Measurements from ENCODE around the gene CTDP1. TPM values are rescaled to one million over a fixed set of nuclear protein-coding genes. Genes with fewer than 3 reads are reported as not detected.

CTDP1 gene
- total RNA-seq, 1 experiment from 2014 or later = 31.7 TPM

- intact Hi-C loops (cut with micrococcal nuclease) = no loop called here
- ATAC-seq = no peak
- H2AFZ ChIP-seq (ENCODE audit: low read length) = no peak overlapping the region
Observed at GRCh38 chr18:79741362-79741700, 61.7 kb downstream of the CTDP1 start.

GRCh38 chr18:79742076-79742475 lies 62.5 kb downstream of the CTDP1 start:
- BruUV-seq (replicated peaks) = no TSS peak
- Histone ChIP-seq H3K4me1 (ENCODE audit: insufficient read depth, low read length) (no peaks in the 10 kb centered on the region), H3K9me3 (ENCODE audit: low read length) (no peaks in the 10 kb centered on the region), H3K27me3 (ENCODE audit: low read length) (no peaks in the 10 kb centered on the region), H3K27ac (ENCODE audit: low read length) (no peak overlapping the region), H3K9ac (ENCODE audit: low read length) (no peak overlapping the region), H3K4me3 (ENCODE audit: low read length) (no peak overlapping the region), H3K4me2 (ENCODE audit: low read length) (no peak overlapping the region), H3F3A (ENCODE audit: low read length, unreplicated experiment) (no peaks in the 10 kb centered on the region), H3K79me2 (ENCODE audit: low read length) (no peaks in the 10 kb centered on the region), H3K36me3 (ENCODE audit: low read depth, low read length) (peaks cover 7% of the 10 kb centered on the region; the same call in 1 of the 2 replicates), H2AFZ (ENCODE audit: low read length) (no peak overlapping the region), H4K20me1 (ENCODE audit: low read length) (no peaks in the 10 kb centered on the region), H3K9me2 (replicated peaks; ENCODE audit: low read length) (no peaks in the 10 kb centered on the region)
- ChIA-PET CTCF (no interaction called here), POLR2A (ENCODE audit: unreplicated experiment) (no interaction called here)
- intact Hi-C loops (cut with micrococcal nuclease) = no loop called here
- no peak for DNase-seq
- TF ChIP-seq EZH2phosphoT487 (IDR thresholded peaks at IDR 0.05; ENCODE audit: borderline replicate concordance, low read length) (no peak), CTCF (conservative IDR thresholded peaks at IDR 0.05; ENCODE audit: low read depth, low read length) (no peak), EZH2 (IDR thresholded peaks at IDR 0.05; ENCODE audit: low read length, unreplicated experiment) (no peak)
- no peak for ATAC-seq

More at GRCh38 chr18:79741362-79741700, 61.7 kb downstream of the CTDP1 start:
- Histone ChIP-seq H3K4me1 (ENCODE audit: insufficient read depth, low read length) (no peaks in the 10 kb centered on the region), H3K9ac (ENCODE audit: low read length) (no peak overlapping the region), H3K4me2 (ENCODE audit: low read length) (no peak overlapping the region), H3K27ac (ENCODE audit: low read length) (no peak overlapping the region), H3K27me3 (ENCODE audit: low read length) (no peaks in the 10 kb centered on the region), H3K4me3 (ENCODE audit: low read length) (no peak overlapping the region), H3F3A (ENCODE audit: low read length, unreplicated experiment) (no peaks in the 10 kb centered on the region), H3K79me2 (ENCODE audit: low read length) (no peaks in the 10 kb centered on the region), H3K9me3 (ENCODE audit: low read length) (no peaks in the 10 kb centered on the region), H3K9me2 (replicated peaks; ENCODE audit: low read length) (no peaks in the 10 kb centered on the region), H4K20me1 (ENCODE audit: low read length) (no peaks in the 10 kb centered on the region), H3K36me3 (ENCODE audit: low read depth, low read length) (peaks cover 7% of the 10 kb centered on the region; the same call in 1 of the 2 replicates)
- POLR2A ChIA-PET (ENCODE audit: unreplicated experiment) = no interaction called here
- CTCF ChIA-PET = no interaction called here
- BruUV-seq (replicated peaks) = no TSS peak
- no peak for TF ChIP-seq EZH2 (IDR thresholded peaks at IDR 0.05; ENCODE audit: low read length, unreplicated experiment)
- no peak for DNase-seq

GRCh38 chr18:79744625-79745024 lies 65.0 kb downstream of the CTDP1 start:
- no peak overlapping the region for H2AFZ ChIP-seq (ENCODE audit: low read length)
- no peaks in the 10 kb centered on the region for H3K4me1 ChIP-seq (ENCODE audit: insufficient read depth, low read length)
- H3K27ac ChIP-seq (ENCODE audit: low read length) = no peak overlapping the region
- no peaks in the 10 kb centered on the region for H4K20me1 ChIP-seq (ENCODE audit: low read length)
- no peaks in the 10 kb centered on the region for H3K9me3 ChIP-seq (ENCODE audit: low read length)
- H3K79me2 ChIP-seq (ENCODE audit: low read length) = no peaks in the 10 kb centered on the region
- H3F3A ChIP-seq (ENCODE audit: low read length, unreplicated experiment) = no peaks in the 10 kb centered on the region
- no peak for DNase-seq
- no peaks in the 10 kb centered on the region for H3K9me2 ChIP-seq (replicated peaks; ENCODE audit: low read length)
- ChIA-PET CTCF (no interaction called here), POLR2A (ENCODE audit: unreplicated experiment) (no interaction called here)
- BruUV-seq (replicated peaks) = no TSS peak
- ATAC-seq = no peak
- intact Hi-C loops (cut with micrococcal nuclease) = no loop called here
- no peak overlapping the region for H3K4me3 ChIP-seq (ENCODE audit: low read length)
- H3K36me3 ChIP-seq (ENCODE audit: low read depth, low read length) = peaks cover 7% of the 10 kb centered on the region; the same call in 1 of the 2 replicates
- TF ChIP-seq EZH2 (IDR thresholded peaks at IDR 0.05; ENCODE audit: low read length, unreplicated experiment) (no peak), EZH2phosphoT487 (IDR thresholded peaks at IDR 0.05; ENCODE audit: borderline replicate concordance, low read length) (no peak), CTCF (conservative IDR thresholded peaks at IDR 0.05; ENCODE audit: low read depth, low read length) (no peak)
- no peak overlapping the region for H3K9ac ChIP-seq (ENCODE audit: low read length)
- no peaks in the 10 kb centered on the region for H3K27me3 ChIP-seq (ENCODE audit: low read length)
- no peak overlapping the region for H3K4me2 ChIP-seq (ENCODE audit: low read length)
